ENCODE results near the gene POMGNT2. TPM values are rescaled to one million over a fixed set of nuclear protein-coding genes. Genes with fewer than 3 reads are reported as not detected.

The POMGNT2 gene
- total and polyA plus RNA-seq, 2 donors (not counting 1 experiment from before 2014, with no cell fraction given) = 7.9 to 12.7 TPM

GRCh38 chr3:43132870-43133636, 27.2 kb upstream of the POMGNT2 start:
- Histone ChIP-seq H2AFZ (ENCODE audit: low read length) (no peak overlapping the region), H3K9me3 (ENCODE audit: control insufficient read depth, insufficient read depth, low read depth, low read length) (no peaks in the 10 kb centered on the region), H3K4me2 (ENCODE audit: extremely low read depth, insufficient read depth, low read length) (no peak overlapping the region), H3K4me1 (ENCODE audit: control insufficient read depth, extremely low read depth, insufficient read depth, low read length) (no peaks in the 10 kb centered on the region), H3K36me3 (ENCODE audit: control insufficient read depth, insufficient read depth, low read length) (no peaks in the 10 kb centered on the region), H3K27me3 (ENCODE audit: control insufficient read depth, insufficient read depth, low read length) (no peaks in the 10 kb centered on the region), H4K20me1 (ENCODE audit: control insufficient read depth, extremely low read depth, insufficient read depth, low read length) (no peaks in the 10 kb centered on the region), H3K4me3 (replicated peaks in 1 of 4; ENCODE audit: control extremely low read depth in 1 of 4, insufficient read depth in 1 of 4, low read depth in 3 of 4, low read length in 4 of 4) (no peak overlapping the region), H3K79me2 (ENCODE audit: control insufficient read depth, insufficient read depth, low read length) (no peaks in the 10 kb centered on the region), H3K27ac (ENCODE audit: insufficient read depth, low read length) (no peak overlapping the region), H3K9ac (ENCODE audit: insufficient read depth, low read length) (no peak overlapping the region)
- TF ChIP-seq CTCF (conservative IDR thresholded peaks at IDR 0.05 in 1 of 2, IDR thresholded peaks at IDR 0.05 in 1 of 2; ENCODE audit: low read depth in 1 of 2, low read length in 2 of 2) (no peak), EZH2 (IDR thresholded peaks at IDR 0.05; ENCODE audit: low read length, missing control alignments) (no peak)
- DNase-seq (ENCODE audit: low read depth in 2 of 2) = no peak

GRCh38 chr3:43132193-43132592, 26.3 kb upstream of the POMGNT2 start:
- no peaks in the 10 kb centered on the region for H3K4me1 ChIP-seq (ENCODE audit: control insufficient read depth, extremely low read depth, insufficient read depth, low read length)
- no peaks in the 10 kb centered on the region for H3K79me2 ChIP-seq (ENCODE audit: control insufficient read depth, insufficient read depth, low read length)
- H3K9ac ChIP-seq (ENCODE audit: insufficient read depth, low read length) = no peak overlapping the region
- no peaks in the 10 kb centered on the region for H3K27me3 ChIP-seq (ENCODE audit: control insufficient read depth, insufficient read depth, low read length)
- H4K20me1 ChIP-seq (ENCODE audit: control insufficient read depth, extremely low read depth, insufficient read depth, low read length) = no peaks in the 10 kb centered on the region
- no peak for TF ChIP-seq CTCF (conservative IDR thresholded peaks at IDR 0.05 in 1 of 2, IDR thresholded peaks at IDR 0.05 in 1 of 2; ENCODE audit: low read depth in 1 of 2, low read length in 2 of 2)
- TF ChIP-seq EZH2 (IDR thresholded peaks at IDR 0.05; ENCODE audit: low read length, missing control alignments) = no peak
- no peaks in the 10 kb centered on the region for H3K36me3 ChIP-seq (ENCODE audit: control insufficient read depth, insufficient read depth, low read length)
- no peak overlapping the region for H3K4me3 ChIP-seq (replicated peaks in 1 of 4; ENCODE audit: control extremely low read depth in 1 of 4, insufficient read depth in 1 of 4, low read depth in 3 of 4, low read length in 4 of 4)
- H3K27ac ChIP-seq (ENCODE audit: insufficient read depth, low read length) = no peak overlapping the region
- no peak overlapping the region for H2AFZ ChIP-seq (ENCODE audit: low read length)
- H3K4me2 ChIP-seq (ENCODE audit: extremely low read depth, insufficient read depth, low read length) = no peak overlapping the region
- DNase-seq (ENCODE audit: low read depth in 2 of 2) = no peak
- no peaks in the 10 kb centered on the region for H3K9me3 ChIP-seq (ENCODE audit: control insufficient read depth, insufficient read depth, low read depth, low read length)

GRCh38 chr3:43128464-43128863, 22.6 kb upstream of the POMGNT2 start:
- Histone ChIP-seq H3K4me1 (ENCODE audit: control insufficient read depth, extremely low read depth, insufficient read depth, low read length) (no peaks in the 10 kb centered on the region), H3K4me2 (ENCODE audit: extremely low read depth, insufficient read depth, low read length) (no peak overlapping the region), H3K9me3 (ENCODE audit: control insufficient read depth, insufficient read depth, low read depth, low read length) (no peaks in the 10 kb centered on the region), H3K4me3 (replicated peaks in 1 of 4; ENCODE audit: control extremely low read depth in 1 of 4, insufficient read depth in 1 of 4, low read depth in 3 of 4, low read length in 4 of 4) (no peak overlapping the region), H2AFZ (ENCODE audit: low read length) (no peak overlapping the region), H3K27ac (ENCODE audit: insufficient read depth, low read length) (no peak overlapping the region), H3K9ac (ENCODE audit: insufficient read depth, low read length) (no peak overlapping the region), H4K20me1 (ENCODE audit: control insufficient read depth, extremely low read depth, insufficient read depth, low read length) (no peaks in the 10 kb centered on the region), H3K27me3 (ENCODE audit: control insufficient read depth, insufficient read depth, low read length) (no peaks in the 10 kb centered on the region), H3K79me2 (ENCODE audit: control insufficient read depth, insufficient read depth, low read length) (no peaks in the 10 kb centered on the region), H3K36me3 (ENCODE audit: control insufficient read depth, insufficient read depth, low read length) (no peaks in the 10 kb centered on the region)
- TF ChIP-seq EZH2 (IDR thresholded peaks at IDR 0.05; ENCODE audit: low read length, missing control alignments) = no peak
- no peak for TF ChIP-seq CTCF (conservative IDR thresholded peaks at IDR 0.05 in 1 of 2, IDR thresholded peaks at IDR 0.05 in 1 of 2; ENCODE audit: low read depth in 1 of 2, low read length in 2 of 2)
- DNase-seq (ENCODE audit: low read depth in 2 of 2) = peak in 1 of 2 donors; percentile 54

All from fibroblast of lung (primary cell).